Spinal cord (tissue), 10 donors: ENCODE data around the gene CST9. TPM values are rescaled to one million over a fixed set of nuclear protein-coding genes. Genes with fewer than 3 reads are reported as not detected.

Source experiments
- DNase-seq, 6 donors: peaks; one replicate each; pipeline versions ENCODE4 v3.0.0 to v3.0.0-alpha.2; 2013 to 2015; ENCODE audit warnings: low spot score in 6 of 6, low read depth in 4 of 6
- H3K27ac ChIP-seq: one replicate; pipeline ENCODE4 v1.5.1; 2013; ENCODE audit warnings: low read depth, low read length, control low read depth
- H3K27me3 ChIP-seq: one replicate; pipeline ENCODE4 v1.6.1; 2013; ENCODE audit warnings: low read length; ENCODE audit not compliant: control insufficient read depth, insufficient read depth
- H3K36me3 ChIP-seq: one replicate; pipeline ENCODE4 v1.6.1; 2013; ENCODE audit warnings: low read length; ENCODE audit not compliant: control insufficient read depth, insufficient read depth
- H3K4me1 ChIP-seq: one replicate; pipeline ENCODE4 v1.6.1; 2013; ENCODE audit warnings: low read length; ENCODE audit not compliant: control insufficient read depth, insufficient read depth
- H3K4me3 ChIP-seq: one replicate; pipeline ENCODE4 v1.5.1; 2013; ENCODE audit warnings: low read depth, low read length, control low read depth
- H3K9me3 ChIP-seq: one replicate; pipeline ENCODE4 v1.6.1; 2013; ENCODE audit warnings: low read length; ENCODE audit not compliant: control insufficient read depth, insufficient read depth
- WGBS: methylation state at CpG from one replicate; pipeline ENCODE4 v1.1.5; 2013; ENCODE audit warnings: missing lambda C conversion rate; ENCODE audit not compliant: insufficient coverage; 5-methylcytosine and 5-hydroxymethylcytosine counted together
- polyA plus RNA-seq, 2 donors: library from polyadenylated mRNA; unstranded; fragments of 120-200 nt; gene quantifications; one replicate each; pipeline ENCODE4 v1.2.1, GENCODE V29; 2013; ENCODE audit not compliant: insufficient read length in 2 of 2
- total RNA-seq, 2 donors: library from RNA; depleted of rRNA in 1 of 2; stranded (reverse); fragments of 120-200 nt in 1 of 2; fragments of >200 nt in 1 of 2; gene quantifications; one replicate each; pipeline versions ENCODE4 v1.2.3 to v1.2.4, GENCODE V29; 2013 to 2014
- donor health status: healthy.

The CST9 gene
- total and polyA plus RNA-seq, 4 donors: not detected

- Histone ChIP-seq H3K4me3 (no peak overlapping the region), H3K27ac (no peak overlapping the region), H3K9me3 (no peaks in the 10 kb centered on the region), H3K4me1 (peaks cover 44% of the 10 kb centered on the region), H3K36me3 (peaks cover 41% of the 10 kb centered on the region), H3K27me3 (no peaks in the 10 kb centered on the region)
- 89% methylated on average over 7 of the region's 12 CpGs for WGBS
- no peak for DNase-seq
These were observed 26.4 kb upstream of the CST9 start for GRCh38 chr20:23631981-23632710.

DNA sequence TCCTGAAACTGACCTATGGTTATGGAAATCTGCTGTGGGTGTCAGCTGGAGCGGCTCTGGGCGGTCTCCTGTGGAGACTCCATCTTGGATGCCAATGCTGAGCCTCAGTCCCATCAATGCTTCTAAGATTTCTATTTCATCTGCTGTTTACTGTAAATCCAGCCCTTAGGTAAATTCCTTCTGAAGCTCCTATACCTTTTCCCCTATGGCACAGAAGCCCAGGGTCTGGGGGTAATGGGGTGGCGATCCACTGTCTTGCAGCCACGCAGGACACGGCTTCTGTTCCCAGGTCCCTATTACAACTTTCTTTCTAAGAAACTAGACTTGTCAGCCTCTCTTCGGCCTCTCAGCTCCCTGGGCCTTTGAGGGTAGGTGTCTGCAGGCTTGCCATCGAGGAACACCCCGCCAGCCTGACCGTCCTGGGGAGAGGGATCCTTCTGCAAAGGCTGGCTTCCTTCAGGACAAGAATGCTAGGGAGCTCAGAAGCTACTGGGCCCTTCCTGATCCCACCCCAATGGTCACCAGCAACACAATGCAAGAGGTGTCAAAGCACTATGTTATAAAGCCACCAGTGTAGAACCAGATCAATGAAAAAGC lies 25.6 kb upstream of the CST9 start:
- H3K4me3 ChIP-seq: no peak overlapping the region
- no peaks in the 10 kb centered on the region for H3K9me3 ChIP-seq
- H3K27me3 ChIP-seq: no peaks in the 10 kb centered on the region
- peaks cover 37% of the 10 kb centered on the region for H3K36me3 ChIP-seq
- H3K27ac ChIP-seq: no peak overlapping the region
- DNase-seq: no peak
- H3K4me1 ChIP-seq: peaks cover 38% of the 10 kb centered on the region
- 90% methylated on average over 7 of the region's 9 CpGs for WGBS

- no peak overlapping the region for H3K27ac ChIP-seq
These were observed 24.7 kb upstream of the CST9 start for GRCh38 chr20:23630392-23630849.

DNA sequence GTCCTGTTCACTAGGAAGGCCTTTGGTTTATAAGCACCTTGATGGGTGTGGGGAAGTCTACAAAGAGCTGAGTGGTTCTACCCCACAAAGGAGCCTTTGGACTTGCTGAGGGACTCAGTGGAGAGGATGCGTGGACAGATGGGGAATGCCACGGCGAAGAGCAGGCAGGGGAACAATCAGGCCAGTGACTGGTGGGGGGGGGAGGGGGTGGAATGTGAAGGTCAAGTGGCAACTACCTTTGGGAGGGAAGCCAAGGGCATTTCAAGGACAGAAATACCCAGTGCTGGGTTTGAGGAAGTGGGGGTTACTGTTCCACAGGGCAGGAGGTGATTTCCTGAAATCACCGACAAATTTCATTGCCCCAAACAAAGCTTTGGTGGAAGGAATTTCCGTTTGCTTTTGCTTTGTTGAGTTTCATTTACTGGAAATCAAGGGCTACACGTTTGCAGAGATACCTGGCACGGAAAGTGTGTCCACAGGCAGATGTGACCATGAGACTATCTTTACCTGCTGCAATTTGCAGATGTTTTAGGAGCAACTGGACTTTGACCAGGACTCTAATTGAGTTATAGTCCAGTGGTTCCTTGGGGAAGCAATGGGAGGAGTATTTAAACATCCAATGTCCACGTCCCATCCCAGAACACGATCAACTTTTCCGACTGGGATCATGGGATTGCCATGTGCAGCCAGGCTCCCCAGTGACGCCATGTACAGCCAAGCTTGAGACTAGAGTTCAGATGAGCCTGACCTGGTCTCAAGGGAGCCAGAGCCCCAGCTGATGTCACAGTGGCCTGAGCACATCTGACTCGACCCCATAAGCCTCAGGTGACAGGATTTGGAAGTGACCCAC lies 24.1 kb upstream of the CST9 start:
- H3K4me1 ChIP-seq: peaks cover 26% of the 10 kb centered on the region
- no peak overlapping the region for H3K4me3 ChIP-seq
- peaks cover 28% of the 10 kb centered on the region for H3K36me3 ChIP-seq
- no peak overlapping the region for H3K27ac ChIP-seq
- H3K27me3 ChIP-seq: no peaks in the 10 kb centered on the region
- H3K9me3 ChIP-seq: no peaks in the 10 kb centered on the region
- no peak for DNase-seq
- 81% methylated on average over 12 of the region's 12 CpGs for WGBS

More at GRCh38 chr20:23630392-23630849, 24.7 kb upstream of the CST9 start:
- Histone ChIP-seq H3K27me3 (no peaks in the 10 kb centered on the region), H3K9me3 (no peaks in the 10 kb centered on the region), H3K36me3 (peaks cover 32% of the 10 kb centered on the region), H3K4me1 (peaks cover 32% of the 10 kb centered on the region), H3K4me3 (no peak overlapping the region)
- 100% methylated on average over 1 of the region's 4 CpGs for WGBS
- DNase-seq: no peak

DNA sequence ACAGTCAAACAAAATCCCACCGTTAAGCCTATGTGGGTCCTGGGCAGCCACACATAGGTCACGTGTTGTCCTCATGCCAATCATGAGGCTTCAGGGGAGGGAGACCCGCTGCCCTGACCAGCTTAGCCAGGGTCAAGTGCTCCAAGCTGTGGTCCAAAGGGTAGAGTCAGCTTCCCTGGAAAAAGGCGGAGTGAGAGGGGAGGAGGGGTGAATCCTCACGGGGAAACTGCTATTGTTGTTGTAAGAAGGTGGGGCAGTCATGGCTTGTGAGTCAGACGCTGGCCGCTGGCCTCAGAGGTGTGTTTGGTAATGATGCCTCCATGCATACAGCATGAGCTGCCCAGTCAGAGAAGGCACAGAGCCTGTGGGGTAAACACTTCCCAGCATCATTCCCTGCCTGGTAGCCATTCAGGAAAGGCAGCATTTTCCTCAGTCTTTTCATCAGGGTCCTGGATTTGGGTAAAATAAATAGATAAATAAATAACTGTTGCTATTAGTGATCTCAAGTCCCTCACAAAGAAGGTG lies 23.4 kb upstream of the CST9 start:
- 68% methylated on average over 7 of the region's 7 CpGs for WGBS
- H3K4me1 ChIP-seq: peaks cover 20% of the 10 kb centered on the region
- no peak for DNase-seq
- no peaks in the 10 kb centered on the region for H3K27me3 ChIP-seq
- no peak overlapping the region for H3K27ac ChIP-seq
- no peaks in the 10 kb centered on the region for H3K9me3 ChIP-seq
- H3K36me3 ChIP-seq: peaks cover 22% of the 10 kb centered on the region
- H3K4me3 ChIP-seq: no peak overlapping the region

DNA sequence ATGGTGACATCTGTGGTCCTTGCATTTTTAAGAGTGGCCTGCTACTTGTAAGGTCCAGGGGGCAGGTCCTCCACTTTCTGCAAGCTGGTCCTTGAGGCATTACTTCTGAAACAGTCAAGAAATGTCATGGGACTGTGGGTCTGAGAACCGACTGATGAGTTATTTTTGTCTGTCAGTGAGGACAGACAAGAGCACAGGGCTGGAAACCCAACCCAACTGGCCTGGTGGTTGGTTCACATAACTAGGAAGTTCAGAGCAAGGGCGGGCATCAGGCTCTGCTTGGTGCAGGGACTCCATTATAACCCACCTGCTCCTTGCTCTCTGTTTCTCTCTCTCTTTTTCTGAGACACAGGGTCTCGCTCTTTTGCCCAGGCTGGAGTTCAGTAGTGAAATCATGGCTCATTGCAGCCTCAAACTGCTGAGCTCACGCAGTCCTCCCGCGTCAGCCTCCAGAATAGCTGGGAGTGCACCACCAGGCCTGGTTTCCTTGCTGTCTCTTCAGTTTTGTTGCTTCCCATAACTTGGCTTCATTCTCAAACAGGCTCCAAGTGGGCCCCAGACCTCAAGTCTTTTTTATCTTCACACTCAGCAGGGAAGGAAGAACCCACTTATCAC lies 22.8 kb upstream of the CST9 start:
- Histone ChIP-seq H3K4me1 (peaks cover 15% of the 10 kb centered on the region), H3K36me3 (peaks cover 16% of the 10 kb centered on the region), H3K27ac (no peak overlapping the region), H3K4me3 (no peak overlapping the region), H3K9me3 (no peaks in the 10 kb centered on the region), H3K27me3 (no peaks in the 10 kb centered on the region)
- no peak for DNase-seq
- WGBS: 95% methylated on average over 6 of the region's 6 CpGs

DNA sequence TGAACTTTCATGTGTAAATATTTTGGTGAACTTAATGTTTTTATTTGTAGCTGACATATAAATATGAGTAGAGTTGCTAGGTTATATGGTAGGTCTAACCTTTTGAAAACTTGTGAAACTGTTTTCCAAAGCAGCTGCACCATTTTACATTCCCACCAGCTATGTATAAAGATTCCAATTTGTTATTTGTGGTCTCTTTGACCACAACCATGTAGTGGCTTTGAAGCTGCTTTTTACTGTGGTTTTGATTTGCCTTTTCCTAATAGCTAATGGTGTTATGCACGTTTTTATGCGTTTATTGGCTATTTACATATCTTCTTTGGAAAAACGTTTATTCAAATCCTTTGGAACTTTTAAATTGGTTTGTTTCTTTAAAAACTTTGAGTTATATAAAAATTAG lies 21.8 kb upstream of the CST9 start:
- no peaks in the 10 kb centered on the region for H3K27me3 ChIP-seq
- H3K4me3 ChIP-seq: no peak overlapping the region
- H3K9me3 ChIP-seq: no peaks in the 10 kb centered on the region
- peaks cover 9% of the 10 kb centered on the region for H3K4me1 ChIP-seq
- no peak overlapping the region for H3K27ac ChIP-seq
- DNase-seq: no peak
- WGBS: no CpG with 5 or more reads among the region's 3 CpGs
- peaks cover 7% of the 10 kb centered on the region for H3K36me3 ChIP-seq

- no peaks in the 10 kb centered on the region for H3K9me3 ChIP-seq
- H3K27ac ChIP-seq: no peak overlapping the region
- no peaks in the 10 kb centered on the region for H3K36me3 ChIP-seq
- no peaks in the 10 kb centered on the region for H3K27me3 ChIP-seq
- no peak overlapping the region for H3K4me3 ChIP-seq
- DNase-seq: no peak
- H3K4me1 ChIP-seq: peaks cover 3% of the 10 kb centered on the region
- WGBS: 89% methylated on average over 3 of the region's 4 CpGs
These were observed 20.4 kb upstream of the CST9 start for GRCh38 chr20:23626040-23626620.
